HepG2 (cell line): ENCODE measurements around the gene RPS6KA5. TPM values are rescaled to one million over a fixed set of nuclear protein-coding genes. Genes with fewer than 3 reads are reported as not detected.

Experiments used
- ATAC-seq: fragments of 200-7000 bp; cut with Tn5 transposase; 3 replicates; pipeline ENCODE4 v1.9.1; 2020; ENCODE audit warnings: mild to moderate bottlenecking, moderate library complexity
- BruUV-seq: library from RNA; stranded (reverse); fragments of 400-500 nt; replicated peaks from 2 replicates; lab custom pipeline; 2021; lab: Mats Ljungman, UMichigan
- CTCF ChIA-PET: fragments of 300-600 bp; formaldehyde crosslinking; extraction: SDS; loops from one replicate; lab custom pipeline; 2021; ENCODE audit warnings: low total read pairs, inconsistent platforms, low intra/inter-chr PET ratio; lab: Yijun Ruan, JAX
- POLR2A ChIA-PET: fragments of 350-600 bp; sonication (Branson Sonifier 250); formaldehyde crosslinking; loops from one replicate; lab custom pipeline; 2020; ENCODE audit warnings: antibody characterized with exemption, inconsistent platforms; lab: Yijun Ruan, JAX
- DNase-seq: peaks from one replicate; pipeline ENCODE4 v3.0.0-alpha.2; 2015; ENCODE audit warnings: low spot score
- FAIRE-seq: peaks from 3 replicates; lab custom pipeline; 2011; peaks lifted over from hg19 to GRCh38; lab: Jason Lieb, UNC
- H2AFZ ChIP-seq: one replicate; pipeline ENCODE4 v1.6.1; 2011; ENCODE audit warnings: low read length, inconsistent platforms
- H3K27ac ChIP-seq: fragments of 300-600 bp; 3 replicates; pipeline ENCODE4 v1.8.0; 2011; ENCODE audit warnings: mixed run types, mild to moderate bottlenecking, mixed read lengths, low read length, inconsistent platforms; ENCODE audit not compliant: insufficient read depth; ENCODE audit errors: extremely low read length
- H3K27me3 ChIP-seq, 2 experiments: fragments of 200-600 bp in 1 of 2; 2 replicates in 1 of 2; 3 replicates in 1 of 2; pipeline versions ENCODE4 v1.6.0 to v1.8.0; 2011; ENCODE audit warnings: low read length in 2 of 2, mild to moderate bottlenecking in 2 of 2, moderate library complexity in 2 of 2, inconsistent platforms in 1 of 2; ENCODE audit not compliant: insufficient read depth in 2 of 2, control insufficient read depth in 1 of 2
- H3K36me3 ChIP-seq, 2 experiments: fragments of 200-600 bp in 1 of 2; replicated peaks in 1 of 2; 2 replicates in 1 of 2; 3 replicates in 1 of 2; pipeline versions ENCODE4 v1.5.1 to v1.8.0; 2011; ENCODE audit warnings: low read length in 2 of 2, inconsistent platforms in 1 of 2; ENCODE audit not compliant: insufficient read depth in 2 of 2, control insufficient read depth in 1 of 2
- H3K4me1 ChIP-seq: 2 replicates; pipeline ENCODE4 v1.5.1; 2012; ENCODE audit warnings: low read length, inconsistent platforms; ENCODE audit not compliant: insufficient read depth
- H3K4me2 ChIP-seq: 2 replicates; pipeline ENCODE4 v1.6.0; 2011; ENCODE audit warnings: low read depth, low read length, inconsistent platforms
- H3K4me3 ChIP-seq, 3 experiments: fragments of 200-600 bp in 1 of 3; sonication (generic), shearing (Covaris generic) in 1 of 3; replicated peaks in 1 of 3; 2 replicates each; pipeline ENCODE4 v1.5.1; 2011 to 2016; ENCODE audit warnings: low read length in 3 of 3, inconsistent platforms in 2 of 3, low read depth in 2 of 3, mild to moderate bottlenecking in 2 of 3, control low read depth in 1 of 3, mixed read lengths in 1 of 3; ENCODE audit not compliant: insufficient read depth in 1 of 3
- H3K79me2 ChIP-seq: one replicate; pipeline ENCODE4 v1.6.1; 2011; ENCODE audit warnings: low read length, inconsistent platforms; ENCODE audit not compliant: insufficient read depth
- H3K9ac ChIP-seq: 2 replicates; pipeline ENCODE4 v1.6.0; 2011; ENCODE audit warnings: mild to moderate bottlenecking, low read depth, low read length, inconsistent platforms; ENCODE audit not compliant: insufficient read depth
- H3K9me3 ChIP-seq: 2 replicates; pipeline ENCODE4 v1.5.1; 2012; ENCODE audit warnings: mild to moderate bottlenecking, low read length
- H4K20me1 ChIP-seq: 2 replicates; pipeline ENCODE4 v1.6.0; 2011; ENCODE audit warnings: inconsistent platforms, mild to moderate bottlenecking, low read length, moderate library complexity; ENCODE audit not compliant: insufficient read depth
- ARNT ChIP-seq: fragments of 450-650 bp; IDR thresholded peaks from 2 replicates; pipeline ENCODE4 v1.6.1; 2017
- BRD4 ChIP-seq: sonication (generic); formaldehyde crosslinking; IDR thresholded peaks from 2 replicates; pipeline ENCODE4 v1.4.0; 2020; ENCODE audit warnings: missing genetic modification reagents
- FOSL1 ChIP-seq: sonication (generic); formaldehyde crosslinking; IDR thresholded peaks from 2 replicates; pipeline ENCODE4 v1.9.0; 2021; ENCODE audit warnings: missing genetic modification reagents, borderline replicate concordance
- FOXP1 ChIP-seq, 2 experiments: fragments of 450-650 bp in 1 of 2; IDR thresholded peaks; 2 replicates each; pipeline ENCODE4 v1.6.1; 2017 to 2018; ENCODE audit warnings: antibody characterized with exemption in 1 of 2
- IRF2 ChIP-seq: IDR thresholded peaks from 2 replicates; pipeline ENCODE4 v1.6.1; 2018; ENCODE audit warnings: missing genetic modification reagents, missing compliant biosample characterization
- MAFF ChIP-seq: IDR thresholded peaks from 2 replicates; pipeline ENCODE4 v1.6.1; 2011; ENCODE audit warnings: low read depth, low read length, improper control_type of control experiment
- MAFK ChIP-seq, 2 experiments: IDR thresholded peaks in 1 of 2; conservative IDR thresholded peaks in 1 of 2; 2 replicates each; pipeline ENCODE4 v1.6.1; 2011; ENCODE audit warnings: improper control_type of control experiment in 2 of 2, low read length in 2 of 2
- NFATC3 ChIP-seq: sonication (generic); formaldehyde crosslinking; IDR thresholded peaks from 2 replicates; pipeline ENCODE4 v1.5.1; 2020; ENCODE audit warnings: mild to moderate bottlenecking, missing genetic modification reagents
- NFYC ChIP-seq: IDR thresholded peaks from 2 replicates; pipeline ENCODE4 v1.6.1; 2016; ENCODE audit warnings: missing genetic modification reagents, missing compliant biosample characterization
- SOX13 ChIP-seq, 3 experiments: fragments of 450-650 bp in 1 of 3; sonication (generic) in 1 of 3; formaldehyde crosslinking in 1 of 3; IDR thresholded peaks in 2 of 3; conservative IDR thresholded peaks in 1 of 3; 2 replicates each; pipeline versions ENCODE4 v1.5.0 to v1.6.1; 2016 to 2020; ENCODE audit warnings: antibody characterized with exemption in 1 of 3, mild to moderate bottlenecking in 1 of 3, missing compliant biosample characterization in 1 of 3, missing genetic modification reagents in 1 of 3, moderate library complexity in 1 of 3
- SRSF4 ChIP-seq: fragments of 200-400 bp; formaldehyde crosslinking; IDR thresholded peaks from one replicate; pipeline ENCODE4 v1.6.1; 2018; ENCODE audit warnings: mild to moderate bottlenecking, low read depth, low read length, moderate library complexity; ENCODE audit not compliant: poor library complexity, severe bottlenecking
- TOE1 ChIP-seq: sonication (generic); formaldehyde crosslinking; IDR thresholded peaks from 2 replicates; pipeline ENCODE4 v1.4.0; 2020; ENCODE audit warnings: mild to moderate bottlenecking, missing genetic modification reagents
- ZNF782 ChIP-seq: sonication (generic); formaldehyde crosslinking; IDR thresholded peaks from 2 replicates; pipeline ENCODE4 v1.4.0; 2020; ENCODE audit warnings: missing genetic modification reagents, mild to moderate bottlenecking, borderline replicate concordance
- WGBS: methylation state at CpG from one replicate; pipeline ENCODE4 v1.1.6; 2017; ENCODE audit warnings: low lambda C conversion rate; 5-methylcytosine and 5-hydroxymethylcytosine counted together
- in situ Hi-C: cut with HindIII; loops from 2 replicates; pipeline ENCODE4 v1.10.0; 2017; ENCODE audit warnings: low pct_unique_long_range_greater_than_20kb; ENCODE audit not compliant: extremely low pct_ligation_motif_present
- intact Hi-C: fragments of 100-400 bp; cut with micrococcal nuclease; formaldehyde crosslinking; loops from one replicate; pipeline ENCODE4 v1.10.0; 2022; ENCODE audit not compliant: unreplicated experiment
- polyA plus RNA-seq, 8 experiments: library from polyadenylated mRNA; depleted of rRNA in 3 of 8; stranded (reverse) in 7 of 8; unstranded in 1 of 8; fragments of >200 nt; fragmentation: Illumina TruSeq in 4 of 8; extraction: Trizol in 4 of 8; gene quantifications; 2 replicates each; pipeline versions ENCODE4 v1.2.1 to v1.2.3, GENCODE V29; 2011 to 2016; ENCODE audit warnings: low read depth in 4 of 8, missing spikeins in 1 of 8, mixed read lengths in 1 of 8; ENCODE audit not compliant: insufficient read depth in 1 of 8
- total RNA-seq, 5 experiments: library from RNA; depleted of rRNA; stranded (reverse); fragments of >200 nt; fragmentation: Illumina TruSeq; extraction: Trizol; gene quantifications; 2 replicates each; pipeline ENCODE4 v1.2.3, GENCODE V29; 2016; ENCODE audit warnings: low read depth in 1 of 5

RPS6KA5 gene
- total and polyA plus RNA-seq, 2 of the 13 experiments (the other 11 are each of a cell fraction or from before 2014, with no cell fraction given) = 0.50 to 0.58 TPM

GRCh38 chr14:90893510-90893909 lies 166.9 kb downstream of the RPS6KA5 start:
- Histone ChIP-seq H3K27ac (no peak overlapping the region), H3K9ac (no peak overlapping the region), H3K27me3 (no peaks in the 10 kb centered on the region), H4K20me1 (no peaks in the 10 kb centered on the region), H3K4me2 (no peak overlapping the region), H3K79me2 (no peaks in the 10 kb centered on the region), H3K4me3 (no peak overlapping the region), H3K36me3 (no peaks in the 10 kb centered on the region), H3K4me1 (no peaks in the 10 kb centered on the region), H2AFZ (no peak overlapping the region), H3K9me3 (no peaks in the 10 kb centered on the region)
- no TSS peak for BruUV-seq
- FAIRE-seq = no peak
- ChIA-PET POLR2A (no interaction called here), CTCF (no interaction called here)
- DNase-seq = no peak
- ATAC-seq = no peak
- in situ Hi-C loops (no loop called here), intact Hi-C loops (no loop called here)
- TF ChIP-seq MAFK (conservative IDR thresholded peaks at IDR 0.05 in 1 of 2, IDR thresholded peaks at IDR 0.05 in 1 of 2; ENCODE audit: low read length in 2 of 2) (peak in 1 of 2 experiments; percentile 36; a peak in 1 of 4 replicates), MAFF (peak; percentile 32; the same call in 1 of the 2 replicates), NFYC (no peak)
- WGBS = 48% methylated on average over 2 of the region's 2 CpGs

GRCh38 chr14:90892970-90893369 lies 167.5 kb downstream of the RPS6KA5 start:
- Histone ChIP-seq H3K27ac (no peak overlapping the region), H3K27me3 (no peaks in the 10 kb centered on the region), H3K36me3 (no peaks in the 10 kb centered on the region)
- intact Hi-C loops = no loop called here
- BruUV-seq = no TSS peak
- TF ChIP-seq TOE1 (CRISPR knock-in tag) = no peak
- TF ChIP-seq BRD4 (CRISPR knock-in tag) = no peak
- no peak for TF ChIP-seq NFATC3 (CRISPR knock-in tag)
- no peak for TF ChIP-seq ARNT
- TF ChIP-seq SOX13 (IDR thresholded peaks at IDR 0.05) = no peak
- TF ChIP-seq SOX13 (CRISPR knock-in tag; conservative IDR thresholded peaks at IDR 0.05 in 1 of 2, IDR thresholded peaks at IDR 0.05 in 1 of 2) = no peak
- no peak for TF ChIP-seq SRSF4
- no peak for TF ChIP-seq IRF2 (CRISPR knock-in tag)
- TF ChIP-seq ZNF782 (CRISPR knock-in tag) = no peak
- no peak for TF ChIP-seq FOSL1 (CRISPR knock-in tag)
- TF ChIP-seq FOXP1 (IDR thresholded peaks at IDR 0.05) = no peak
- no peak for TF ChIP-seq FOXP1 (CRISPR knock-in tag; IDR thresholded peaks at IDR 0.05)
- TF ChIP-seq, all 625 proteins: peak for 0
- in situ Hi-C loops = no loop called here
- DNase-seq = no peak
- Histone ChIP-seq H3K79me2 (no peaks in the 10 kb centered on the region), H3K4me2 (no peak overlapping the region), H3K4me1 (no peaks in the 10 kb centered on the region), H2AFZ (no peak overlapping the region), H3K9me3 (no peaks in the 10 kb centered on the region), H3K9ac (no peak overlapping the region), H3K4me3 (no peak overlapping the region), H4K20me1 (no peaks in the 10 kb centered on the region)
- ChIA-PET CTCF (no interaction called here), POLR2A (no interaction called here)
- FAIRE-seq = no peak
- no peak for ATAC-seq
